GM19467 (cell line): ENCODE results near the gene VENTX.
"Not testable (repeated sequence)": the region's sequence is repeated elsewhere in the genome, so short reads cannot be mapped to it uniquely, and the experiment has no call there.

Source experiments
- ATAC-seq: cut with Tn5 transposase; IDR thresholded peaks from one replicate; pipeline ENCODE4 v1.9.1; 2021; ENCODE audit warnings: mild to moderate bottlenecking, moderate library complexity; ENCODE audit not compliant: unreplicated experiment

The VENTX gene

DNA sequence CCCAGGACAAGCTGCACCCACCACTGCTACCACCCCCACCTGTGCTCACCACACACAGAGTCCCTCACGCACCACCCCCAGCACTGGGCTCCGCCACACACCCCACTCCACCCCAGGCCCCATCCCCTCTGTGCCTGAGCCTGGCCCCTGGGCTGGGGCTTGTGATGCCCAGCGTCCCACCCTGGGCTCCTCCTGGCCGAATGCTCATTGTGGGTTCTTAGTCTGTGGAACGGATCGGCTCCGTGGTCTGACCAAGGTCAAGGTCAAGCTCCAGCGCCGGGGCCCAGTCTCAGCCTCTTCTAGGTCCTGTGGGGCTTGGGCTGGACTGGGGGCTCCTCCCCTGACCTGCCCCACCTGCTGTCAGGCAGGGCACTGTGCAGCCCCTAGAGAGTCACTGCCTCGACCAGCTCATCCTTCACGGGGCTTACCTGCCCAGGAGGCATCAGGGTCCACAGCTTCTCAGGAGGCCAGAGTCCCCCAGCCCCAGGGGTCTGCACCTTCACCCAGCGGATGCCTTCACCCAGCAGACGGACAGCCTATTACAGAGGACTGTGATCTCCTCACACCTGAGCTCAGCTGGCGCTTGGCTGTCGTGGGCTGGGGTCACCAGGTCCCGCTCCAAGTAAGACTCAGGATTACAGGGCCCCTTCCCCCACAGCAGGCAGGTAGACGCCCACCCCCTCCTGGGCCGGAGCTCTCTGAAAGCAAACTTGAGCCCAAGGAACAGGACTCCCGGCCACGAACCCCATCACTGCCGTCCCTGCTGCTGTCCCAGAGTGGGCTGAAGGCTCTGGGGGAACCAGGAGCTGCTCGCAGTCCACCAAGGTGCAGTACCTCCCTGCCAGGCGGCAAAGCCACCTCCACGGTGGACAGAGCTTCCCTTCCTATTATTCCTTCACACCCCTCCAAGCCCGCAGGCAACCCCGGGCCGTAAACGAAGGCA is 22.9 kb upstream of the VENTX start:
- ATAC-seq: no peak

DNA sequence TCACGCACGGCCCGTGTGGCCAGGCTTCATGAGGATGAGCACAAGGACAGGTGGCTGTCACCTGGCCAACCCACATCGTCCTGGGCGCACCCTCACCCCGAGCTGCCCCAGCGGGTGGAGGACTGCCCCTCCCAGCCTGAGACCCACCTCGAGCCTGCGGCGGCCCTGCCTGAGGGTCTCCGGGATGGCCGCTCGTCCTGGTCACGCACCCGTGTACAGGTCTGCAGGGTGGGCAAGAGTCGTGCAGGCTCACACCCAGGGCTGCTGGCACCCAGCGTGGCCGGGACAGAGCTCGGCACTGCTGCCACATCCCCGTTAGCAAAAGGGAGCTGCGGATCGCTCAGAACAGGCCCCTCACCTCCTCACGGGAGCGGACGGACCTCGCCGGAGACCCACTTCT is 22.1 kb upstream of the VENTX start:
- no peak for ATAC-seq

DNA sequence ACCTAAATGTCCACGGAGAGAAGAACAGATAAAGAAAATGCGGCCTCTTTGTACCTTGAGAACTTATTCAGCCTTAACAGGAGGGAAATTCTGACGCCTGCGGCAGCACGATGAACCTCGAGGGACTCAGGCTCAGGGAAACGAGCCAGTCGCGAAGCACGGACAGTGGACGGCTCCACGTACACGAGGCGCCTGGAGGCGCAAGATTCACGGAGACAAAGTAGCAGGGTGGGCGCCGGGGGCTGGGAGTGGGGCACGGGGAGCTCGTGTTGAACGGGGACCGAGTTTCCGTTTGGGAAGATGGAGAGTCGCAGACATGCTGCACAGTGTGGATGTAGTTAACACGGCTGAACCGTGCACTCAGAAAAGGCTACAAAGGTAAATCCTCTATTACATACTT is 20.9 kb upstream of the VENTX start:
- ATAC-seq: no peak

DNA sequence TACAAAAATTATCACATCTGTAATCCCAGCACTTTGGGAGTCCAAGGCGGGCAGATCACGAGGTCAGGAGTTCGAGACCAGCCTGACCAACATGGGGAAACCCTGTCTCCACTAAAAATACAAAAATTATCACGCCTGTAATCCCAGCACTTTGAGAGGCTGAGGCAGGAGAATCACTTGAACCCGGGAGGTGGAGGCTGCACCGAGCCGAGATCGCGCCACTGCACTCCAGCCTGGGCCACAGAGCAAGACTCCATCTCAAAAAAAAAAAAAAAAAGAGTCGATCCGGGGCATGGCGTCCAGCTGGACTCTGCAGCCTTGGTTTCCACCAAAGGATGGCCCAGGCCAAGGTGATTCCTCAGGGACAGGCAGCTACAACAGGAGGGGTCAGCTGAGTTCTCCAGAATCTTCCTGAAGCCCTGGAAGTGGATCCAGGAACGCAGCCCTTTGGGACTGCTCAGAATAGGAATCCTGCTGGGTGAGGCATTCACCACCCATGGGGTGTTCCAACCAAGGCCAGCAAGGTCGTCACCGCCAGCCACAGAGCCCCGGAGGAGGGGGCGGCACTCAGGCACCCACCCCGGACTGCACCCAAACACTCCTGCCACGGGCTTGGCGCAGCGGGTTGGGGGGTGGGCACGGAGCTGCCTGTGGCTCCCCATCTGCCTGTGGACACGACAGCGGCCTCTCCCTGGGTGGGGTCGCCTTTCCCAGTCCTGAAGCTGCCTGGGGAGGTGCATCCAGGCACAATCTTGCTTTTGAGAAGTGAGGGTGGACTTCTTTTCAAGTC is 19.7 kb upstream of the VENTX start:
- no peak for ATAC-seq

DNA sequence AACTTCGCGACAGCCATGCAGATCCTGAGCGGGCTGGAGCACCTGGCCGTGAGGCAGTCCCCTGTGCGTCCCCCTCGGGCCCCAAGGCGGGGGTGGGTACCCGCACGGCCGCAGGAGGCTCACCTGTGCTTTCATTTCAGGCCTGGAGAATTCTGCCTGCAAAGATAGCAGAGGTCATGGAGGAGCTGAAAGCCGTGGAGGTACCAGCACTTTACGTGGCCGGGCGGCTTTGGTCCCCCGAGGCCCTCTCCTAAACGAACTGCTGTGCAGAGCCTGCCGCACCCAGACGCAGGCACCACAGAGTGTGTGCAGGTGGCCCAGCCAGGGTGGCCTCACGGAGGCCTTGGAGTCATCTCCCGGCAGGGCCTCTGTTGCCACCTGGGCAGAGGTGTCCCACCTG is 18.8 kb upstream of the VENTX start:
- ATAC-seq: no peak

DNA sequence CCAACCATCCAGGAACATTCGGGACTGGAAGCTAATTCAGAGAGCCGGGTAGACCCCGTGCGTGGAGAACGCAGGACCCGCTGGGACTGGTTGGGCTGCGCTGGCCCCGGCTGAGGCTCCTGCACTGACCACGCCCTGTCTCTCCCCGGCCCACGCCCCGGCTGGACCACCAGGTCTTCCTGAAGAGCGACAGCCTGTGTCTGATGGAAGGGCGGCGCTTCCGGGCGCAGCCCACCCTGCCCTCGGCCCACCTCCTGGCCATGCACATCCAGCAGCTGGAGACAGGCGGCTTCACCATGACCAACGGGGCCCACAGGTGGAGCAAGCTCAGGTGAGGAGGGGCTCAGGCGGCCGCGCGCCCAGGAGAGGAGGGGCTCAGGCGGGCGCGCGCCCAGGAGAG is 17.9 kb upstream of the VENTX start:
- ATAC-seq: no peak

DNA sequence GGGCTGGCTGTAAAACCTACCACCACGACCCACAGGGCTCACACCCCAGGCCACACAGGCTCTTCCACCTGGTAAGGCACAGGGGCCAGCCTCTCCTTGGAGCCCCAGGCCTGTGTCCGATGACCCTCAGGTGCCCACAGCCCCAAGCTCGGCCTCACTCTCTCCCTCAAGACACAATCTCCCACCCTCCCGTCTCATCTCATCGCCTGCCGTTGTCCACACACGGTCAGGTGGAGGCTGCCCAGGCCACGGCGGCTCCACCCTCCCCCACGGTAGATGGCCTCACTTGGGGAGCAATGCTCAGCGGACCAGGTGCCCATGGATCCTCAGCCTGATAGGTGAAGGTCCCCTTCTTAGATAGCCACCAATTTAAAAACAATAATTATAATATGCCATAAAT is 16.3 kb upstream of the VENTX start:
- ATAC-seq: no peak

DNA sequence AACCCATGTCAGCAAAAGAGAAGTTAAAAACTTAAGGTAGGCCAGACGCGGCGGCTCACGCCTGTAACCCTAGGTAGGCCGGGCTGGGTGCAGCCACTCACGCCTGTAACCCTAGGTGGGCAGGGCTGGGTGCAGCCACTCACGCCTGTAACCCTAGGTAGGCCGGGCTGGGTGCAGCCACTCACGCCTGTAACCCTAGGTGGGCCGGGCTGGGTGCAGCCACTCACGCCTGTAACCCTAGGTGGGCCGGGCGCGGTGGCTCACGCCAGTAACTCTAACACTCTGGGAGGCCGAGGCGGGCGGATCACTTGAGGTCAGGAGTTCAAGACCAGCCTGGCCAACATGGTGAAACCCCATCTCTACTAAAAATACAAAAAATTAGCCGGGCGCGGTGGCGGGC is 15.9 kb upstream of the VENTX start:
- not testable (repeated sequence) for ATAC-seq

DNA sequence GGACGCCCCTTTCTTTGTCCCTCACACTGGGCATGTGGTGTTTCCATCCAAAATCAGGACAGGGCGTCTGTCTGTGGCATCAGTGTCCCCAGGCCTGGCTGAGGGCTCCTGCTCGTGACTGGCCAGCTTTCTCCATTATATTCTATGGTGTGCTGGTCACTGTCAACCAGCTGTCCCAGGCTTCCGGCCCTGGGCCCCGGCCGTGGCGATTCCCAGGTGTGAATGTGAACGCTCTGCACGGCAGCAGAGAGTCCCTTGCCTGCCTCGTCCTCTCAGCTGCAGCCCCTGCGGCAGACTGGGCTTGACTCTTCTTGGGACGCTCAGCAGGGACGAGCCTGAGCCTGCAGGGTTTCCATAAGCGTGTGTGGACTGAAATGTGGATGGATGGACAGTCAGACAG is 13.6 kb upstream of the VENTX start:
- ATAC-seq: no peak

DNA sequence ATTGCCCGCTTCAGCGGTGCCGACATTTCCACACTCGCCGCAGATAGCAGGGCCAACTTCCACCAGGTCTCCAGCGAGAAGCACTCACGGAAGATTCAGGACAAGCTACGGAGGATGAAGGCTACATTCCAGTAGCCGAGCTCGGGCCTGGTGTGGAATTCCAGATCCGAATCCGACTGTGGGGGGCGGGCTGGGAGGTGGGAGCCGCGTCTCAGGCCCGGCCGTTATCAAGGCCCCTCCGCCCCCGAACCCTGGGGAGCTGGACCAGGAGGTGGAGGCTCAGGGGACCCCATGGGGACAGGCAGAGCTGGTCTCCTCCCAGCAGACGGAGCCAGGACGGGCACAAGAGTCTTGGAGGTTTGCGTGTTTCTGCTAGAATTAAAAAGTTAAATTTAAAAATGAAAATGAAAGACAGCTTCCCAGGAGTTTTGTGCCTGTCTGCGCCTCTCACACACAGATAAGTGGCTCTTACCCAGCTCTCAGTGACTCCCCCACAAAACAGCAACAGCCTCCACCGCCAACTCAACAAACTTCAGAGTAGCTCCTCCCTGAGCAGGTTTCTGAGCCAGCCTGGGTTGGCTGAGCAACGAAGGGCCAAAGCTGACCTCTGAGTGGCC is 12.8 kb upstream of the VENTX start:
- ATAC-seq: no peak

DNA sequence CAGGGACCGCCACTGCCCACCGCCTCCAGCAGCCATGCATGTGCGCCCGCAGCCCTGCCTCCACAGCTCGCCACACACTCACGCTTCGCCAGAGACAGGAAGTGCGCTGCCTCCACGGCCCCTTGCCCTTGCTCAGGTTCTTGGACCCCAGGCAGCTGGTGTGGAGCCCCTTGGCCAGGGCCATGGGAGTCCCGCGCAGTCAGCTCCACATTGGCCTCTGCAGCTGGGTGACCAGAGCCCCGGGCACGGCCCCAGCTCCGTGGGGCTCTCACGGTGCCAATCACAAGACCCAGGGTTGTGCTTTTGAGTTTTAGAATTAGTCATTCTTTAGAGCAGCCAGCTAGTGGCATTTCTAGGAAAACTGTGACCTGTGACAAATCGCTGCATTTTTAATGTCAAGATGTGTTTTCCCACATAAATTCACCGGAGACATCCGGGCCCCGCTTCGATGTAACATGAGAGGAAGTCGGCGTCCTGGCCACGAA is 11.9 kb upstream of the VENTX start:
- no peak for ATAC-seq

DNA sequence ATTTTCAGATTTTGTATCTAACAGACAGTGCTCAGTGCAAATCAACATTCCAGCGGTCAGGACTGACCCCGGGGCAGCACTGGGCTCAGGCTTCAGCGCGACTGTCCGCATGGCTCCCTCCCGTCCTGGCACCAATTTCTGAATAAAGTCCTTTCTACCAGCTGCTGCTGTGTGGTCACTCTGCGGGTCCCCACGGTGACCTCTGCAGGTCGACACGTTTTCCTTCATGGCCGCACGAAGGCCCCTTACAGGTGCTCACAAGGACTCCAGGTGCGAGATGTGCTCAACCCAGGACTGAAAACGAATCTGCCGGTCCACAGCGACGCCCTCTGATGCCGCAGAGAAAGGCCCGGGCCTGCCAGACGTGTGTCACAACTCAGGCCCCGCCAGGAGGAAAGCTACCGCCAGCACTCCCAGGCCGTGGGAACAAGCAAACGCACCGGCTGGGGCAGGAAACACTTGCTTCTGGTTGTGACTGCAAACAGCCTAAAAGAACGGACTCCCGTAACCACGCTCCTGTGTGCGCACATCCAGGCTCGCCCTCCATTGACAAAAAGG is 11.3 kb upstream of the VENTX start:
- ATAC-seq: no peak

DNA sequence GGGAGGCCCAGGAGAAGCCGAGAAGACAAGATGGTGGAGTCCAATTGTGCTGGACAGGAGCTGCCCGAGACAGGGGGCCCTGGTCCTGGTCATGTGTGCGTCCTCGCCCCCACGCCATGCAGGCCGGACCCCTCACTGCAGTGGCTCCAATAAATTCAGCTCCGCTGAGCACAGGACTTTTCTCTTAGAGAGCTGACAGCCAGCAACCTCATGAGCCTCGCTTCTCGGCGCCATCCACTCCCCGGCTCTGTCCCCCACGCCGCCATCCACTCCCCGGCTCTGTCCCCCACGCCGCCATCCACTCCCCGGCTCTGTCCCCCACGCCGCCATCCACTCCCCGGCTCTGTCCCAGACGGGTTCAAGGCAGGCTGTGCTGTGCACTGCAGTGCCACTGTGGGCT is 10.4 kb upstream of the VENTX start:
- no peak for ATAC-seq

DNA sequence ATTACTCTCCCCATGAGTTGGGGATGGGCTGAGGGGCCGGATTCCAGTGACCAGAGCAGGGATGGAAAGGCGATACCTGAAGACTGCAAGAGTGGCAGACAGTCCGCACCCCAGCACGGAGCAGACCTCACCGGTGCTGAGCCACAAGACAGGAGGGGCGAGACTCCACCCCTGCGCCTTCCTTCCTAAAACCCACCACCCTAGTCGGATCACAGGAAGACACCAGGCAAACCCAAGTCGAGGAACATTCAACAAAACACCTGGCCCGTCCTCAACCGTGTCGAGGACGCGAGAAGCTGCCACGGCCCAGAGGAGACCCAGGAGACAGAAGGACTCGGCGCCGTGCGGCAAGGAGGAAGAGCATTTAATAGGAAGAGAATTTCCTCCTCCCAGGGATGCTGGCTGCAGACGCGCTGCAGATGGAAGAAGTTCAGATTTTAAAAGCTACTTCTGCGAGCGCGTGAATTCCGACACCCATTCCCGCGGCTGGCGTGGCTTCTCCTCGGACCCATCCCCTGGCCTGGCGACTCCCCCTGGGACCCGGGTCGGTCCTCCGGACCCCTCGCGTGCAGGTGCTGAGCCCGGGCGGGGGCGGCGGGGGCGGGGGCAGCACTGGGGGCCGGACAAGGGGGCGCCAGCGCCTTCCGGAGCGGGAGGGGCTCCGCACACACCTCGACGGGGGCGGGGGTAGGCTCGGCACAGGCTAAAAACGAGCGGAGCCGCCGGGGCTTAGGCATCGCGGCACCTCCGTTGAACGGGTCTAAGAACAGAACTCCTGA is 8.2 kb upstream of the VENTX start:
- ATAC-seq: no peak

DNA sequence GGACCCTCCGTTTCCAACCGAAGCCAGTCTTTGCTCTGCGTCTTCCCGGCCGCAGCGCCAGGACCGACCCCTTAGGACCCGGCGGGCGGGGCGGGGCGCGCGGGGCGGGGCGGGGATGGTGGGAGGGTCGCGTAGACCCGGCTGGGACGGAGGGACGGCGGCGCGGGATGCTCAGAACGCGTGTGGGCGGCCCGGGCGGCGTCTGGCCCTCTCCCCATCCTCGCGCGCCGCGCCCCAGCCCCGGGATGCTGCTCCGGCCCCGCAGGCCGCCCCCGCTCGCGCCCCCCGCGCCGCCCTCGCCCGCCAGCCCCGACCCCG is 7.7 kb upstream of the VENTX start, which contains the start of gene UTF1:
UTF1 (plus strand) TSS at position 174 of the 318 bp plus-strand sequence; CDS start at position 246, 72 bp downstream.
- no peak for ATAC-seq

DNA sequence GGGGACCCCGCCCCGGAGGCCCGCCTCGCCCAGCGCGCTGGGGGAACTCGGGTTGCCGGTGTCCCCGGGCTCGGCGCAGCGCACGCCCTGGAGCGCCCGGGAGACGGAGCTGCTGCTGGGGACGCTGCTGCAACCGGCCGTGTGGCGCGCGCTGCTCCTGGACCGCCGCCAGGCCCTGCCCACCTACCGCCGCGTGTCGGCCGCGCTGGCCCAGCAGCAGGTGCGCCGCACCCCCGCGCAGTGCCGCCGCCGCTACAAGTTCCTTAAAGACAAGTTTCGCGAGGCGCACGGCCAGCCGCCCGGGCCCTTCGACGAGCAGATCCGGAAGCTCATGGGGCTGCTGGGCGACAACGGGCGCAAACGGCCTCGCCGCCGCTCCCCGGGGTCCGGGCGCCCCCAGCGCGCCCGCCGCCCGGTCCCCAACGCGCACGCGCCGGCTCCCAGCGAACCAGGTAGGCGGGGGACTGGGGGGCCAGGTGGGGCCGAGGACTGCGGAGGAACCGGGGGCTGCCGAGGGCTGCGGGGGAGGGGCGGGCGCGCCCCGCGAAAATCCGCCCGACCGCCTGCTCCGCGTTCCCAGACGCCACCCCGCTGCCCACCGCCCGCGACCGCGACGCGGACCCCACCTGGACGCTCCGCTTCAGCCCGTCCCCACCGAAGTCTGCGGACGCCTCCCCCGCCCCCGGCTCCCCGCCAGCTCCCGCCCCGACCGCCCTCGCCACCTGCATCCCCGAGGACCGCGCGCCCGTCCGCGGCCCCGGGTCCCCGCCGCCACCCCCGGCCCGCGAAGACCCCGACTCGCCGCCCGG is 7.1 kb upstream of the VENTX start:
- ATAC-seq: no peak

DNA sequence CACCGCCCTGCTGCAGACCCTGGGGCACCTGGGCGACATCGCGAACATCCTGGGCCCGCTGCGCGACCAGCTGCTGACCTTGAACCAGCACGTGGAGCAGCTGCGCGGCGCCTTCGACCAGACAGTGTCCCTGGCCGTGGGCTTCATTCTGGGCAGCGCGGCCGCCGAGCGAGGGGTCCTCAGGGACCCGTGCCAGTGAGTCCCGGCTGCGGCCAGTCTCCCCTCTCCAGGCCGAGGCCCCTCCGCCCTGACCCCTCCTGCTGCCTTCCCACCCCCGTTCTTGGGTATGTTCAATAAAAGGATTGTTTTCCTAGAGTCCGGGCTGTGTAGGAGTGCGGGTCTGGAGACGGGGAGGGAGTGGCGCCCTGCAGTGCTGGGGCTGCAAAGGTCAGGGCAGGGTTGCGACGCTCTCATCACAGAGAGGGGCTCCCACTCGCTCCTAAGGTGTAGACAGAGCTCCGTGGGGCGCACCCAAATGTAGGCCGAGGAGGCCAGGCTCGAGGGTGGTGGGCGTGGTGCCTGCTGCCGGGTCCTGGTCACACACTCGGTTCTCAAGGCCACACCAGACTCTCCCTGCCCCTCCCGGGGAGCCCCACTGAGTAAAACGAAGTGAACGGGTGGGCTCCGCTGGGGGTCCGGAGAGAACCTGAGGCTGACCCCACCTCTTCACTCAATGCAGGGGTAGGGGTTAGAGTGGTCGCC is 6.3 kb upstream of the VENTX start:
- no peak for ATAC-seq

DNA sequence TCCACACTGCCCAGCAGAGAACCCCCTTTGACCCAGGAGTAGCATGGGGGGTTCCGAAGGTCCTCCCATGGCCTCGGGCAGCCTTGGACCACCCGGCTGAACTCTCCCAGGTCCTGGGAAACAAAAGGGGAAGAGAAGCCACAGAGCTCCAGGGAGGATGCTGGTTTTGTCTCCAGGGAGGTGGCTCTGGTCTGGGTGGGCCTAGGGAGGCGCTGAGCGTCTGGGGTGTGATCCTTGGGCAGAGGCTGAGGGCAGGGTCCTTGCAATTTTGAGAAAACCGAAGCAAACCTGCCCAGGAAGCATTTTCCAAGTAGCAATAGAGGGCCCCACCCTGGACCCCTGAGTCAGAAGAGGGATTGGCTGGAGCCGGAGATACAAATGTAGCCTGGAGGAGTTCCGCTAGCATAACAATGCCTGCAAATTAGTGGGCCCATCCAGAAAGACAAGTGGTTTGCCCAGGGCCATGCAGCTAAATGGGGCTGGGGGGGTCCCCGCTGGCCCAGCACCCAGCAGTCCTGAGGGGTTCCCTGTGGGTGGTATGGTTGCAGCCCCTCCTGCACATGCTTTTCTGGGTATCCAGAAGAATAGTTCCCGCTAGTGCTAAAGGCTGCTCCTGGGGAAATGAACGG is 5.6 kb upstream of the VENTX start:
- no peak for ATAC-seq

DNA sequence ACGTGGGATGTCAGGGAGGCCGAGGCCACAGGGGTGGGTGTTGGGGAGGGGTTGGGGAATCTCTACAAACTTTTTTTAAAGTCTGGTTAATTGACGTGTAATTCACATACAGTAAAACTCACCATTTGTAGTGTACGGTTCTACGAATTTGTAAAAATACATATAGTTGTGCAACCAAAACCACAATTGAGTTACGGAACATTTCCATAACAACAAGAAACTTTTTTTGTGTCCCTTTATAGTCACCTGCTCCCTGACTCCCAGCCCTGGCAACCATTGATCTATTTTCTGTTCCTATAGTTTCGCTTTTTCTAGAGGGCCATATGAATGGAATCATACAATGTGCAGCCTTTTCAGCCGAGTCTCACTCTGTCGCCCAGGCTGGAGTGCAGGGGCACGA is 2.9 kb upstream of the VENTX start:
- ATAC-seq: not testable (repeated sequence)
